Gastroesophageal sphincter (tissue), 4 donors: ENCODE measurements around the gene L3MBTL1. TPM values are rescaled to one million over a fixed set of nuclear protein-coding genes. Genes with fewer than 3 reads are reported as not detected.

ENCODE experiments used
- ATAC-seq: fragments of 150-250 bp; one replicate; pipeline ENCODE4 v1.9.1; 2016; ENCODE audit warnings: mild to moderate bottlenecking, moderate library complexity
- H3K27ac ChIP-seq, 4 donors: fragments of 200-600 bp; sonication (generic) in 3 of 4; 1 replicate in 3 of 4; 2 replicates in 1 of 4; pipeline ENCODE4 v1.5.1; 2016 to 2019
- H3K27me3 ChIP-seq: fragments of 200-600 bp; sonication (generic); one replicate; pipeline ENCODE4 v1.5.1; 2019
- H3K36me3 ChIP-seq, 2 donors: fragments of 200-600 bp; sonication (generic); one replicate each; pipeline ENCODE4 v1.5.1; 2019; ENCODE audit warnings: control low read depth in 1 of 2
- H3K4me1 ChIP-seq, 3 donors: fragments of 200-600 bp; sonication (generic); 1 replicate in 2 of 3; 2 replicates in 1 of 3; pipeline ENCODE4 v1.5.1; 2016 to 2019; ENCODE audit warnings: control low read depth in 2 of 3
- H3K4me3 ChIP-seq, 2 donors: fragments of 200-600 bp; sonication (generic); one replicate each; pipeline ENCODE4 v1.5.1; 2019; ENCODE audit warnings: mild to moderate bottlenecking in 1 of 2, moderate library complexity in 1 of 2
- H3K9me3 ChIP-seq, 3 donors: fragments of 200-600 bp; sonication (generic); one replicate each; pipeline ENCODE4 v1.5.1; 2017 to 2019; ENCODE audit warnings: control low read depth in 2 of 3
- EP300 ChIP-seq: sonication (generic); formaldehyde crosslinking; IDR thresholded peaks from one replicate; pipeline ENCODE4 v1.6.1; 2017; ENCODE audit warnings: antibody characterized with exemption, mild to moderate bottlenecking
- POLR2A ChIP-seq, 2 donors: fragments of 450-650 bp; IDR thresholded peaks; one replicate each; pipeline ENCODE4 v1.6.1; 2017; ENCODE audit warnings: antibody characterized with exemption in 2 of 2, mild to moderate bottlenecking in 2 of 2, moderate library complexity in 1 of 2
- POLR2AphosphoS5 ChIP-seq: sonication (generic); formaldehyde crosslinking; IDR thresholded peaks from one replicate; pipeline ENCODE4 v1.6.1; 2017; ENCODE audit warnings: antibody characterized with exemption
- WGBS, 2 donors: methylation state at CpG; one replicate each; pipeline ENCODE4 v1.1.5; 2018; ENCODE audit warnings: low coverage in 1 of 2; 5-methylcytosine and 5-hydroxymethylcytosine counted together
- total RNA-seq, 4 donors: library from RNA; depleted of rRNA; stranded (reverse); fragments of >200 nt; gene quantifications; one replicate each; pipeline ENCODE4 v1.1.0, GENCODE V29; 2016
- TF ChIP-seq, protein P1 (sequence below), 4 experiments: fragments of 200-600 bp in 2 of 4; fragments of 450-650 bp in 2 of 4; sonication (generic) in 1 of 4; IDR thresholded peaks; one replicate each; pipeline ENCODE4 v1.5.1; 2017 to 2019; ENCODE audit warnings: antibody characterized with exemption in 4 of 4, mild to moderate bottlenecking in 2 of 4, moderate library complexity in 2 of 4

L3MBTL1 gene
- total RNA-seq, 4 donors from 2014 or later = 7.5 to 34.7 (median 15.7) TPM

DNA sequence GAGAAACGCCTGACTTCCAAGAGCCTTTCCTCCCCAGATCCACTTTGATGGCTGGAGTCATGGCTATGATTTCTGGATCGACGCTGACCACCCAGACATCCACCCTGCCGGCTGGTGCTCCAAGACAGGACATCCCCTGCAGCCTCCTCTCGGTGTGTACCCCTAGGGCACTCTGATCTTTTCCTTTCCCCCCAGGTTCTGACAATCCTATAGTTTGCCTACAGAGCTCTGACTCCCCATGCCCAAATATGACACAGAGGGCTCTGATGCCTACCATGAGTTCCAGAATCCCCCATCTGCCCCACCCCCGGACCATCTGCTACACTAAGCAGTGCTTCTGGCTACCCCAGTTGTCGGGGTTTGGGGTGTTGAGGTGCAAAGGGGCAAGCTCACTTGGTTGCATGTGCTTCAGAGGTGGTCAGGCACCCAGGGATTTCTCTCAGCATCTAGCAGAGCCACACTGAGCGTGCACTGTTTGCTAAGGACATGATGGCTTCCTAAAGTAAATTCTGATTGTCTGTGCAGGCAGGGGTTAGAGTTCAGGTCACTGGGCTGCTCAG is 27.4 kb downstream of the L3MBTL1 start:
- Histone ChIP-seq H3K4me3 (no peak overlapping the region), H3K4me1 (no peaks in the 10 kb centered on the region), H3K27me3 (no peaks in the 10 kb centered on the region), H3K27ac (no peak overlapping the region), H3K36me3 (peaks cover 0 to 58% of the 10 kb centered on the region in 2 donors), H3K9me3 (no peaks in the 10 kb centered on the region)
- no peak for ATAC-seq
- TF ChIP-seq POLR2A (IDR thresholded peaks at IDR 0.05) = no peak
- no peak for TF ChIP-seq POLR2AphosphoS5
- TF ChIP-seq, protein P1, sequence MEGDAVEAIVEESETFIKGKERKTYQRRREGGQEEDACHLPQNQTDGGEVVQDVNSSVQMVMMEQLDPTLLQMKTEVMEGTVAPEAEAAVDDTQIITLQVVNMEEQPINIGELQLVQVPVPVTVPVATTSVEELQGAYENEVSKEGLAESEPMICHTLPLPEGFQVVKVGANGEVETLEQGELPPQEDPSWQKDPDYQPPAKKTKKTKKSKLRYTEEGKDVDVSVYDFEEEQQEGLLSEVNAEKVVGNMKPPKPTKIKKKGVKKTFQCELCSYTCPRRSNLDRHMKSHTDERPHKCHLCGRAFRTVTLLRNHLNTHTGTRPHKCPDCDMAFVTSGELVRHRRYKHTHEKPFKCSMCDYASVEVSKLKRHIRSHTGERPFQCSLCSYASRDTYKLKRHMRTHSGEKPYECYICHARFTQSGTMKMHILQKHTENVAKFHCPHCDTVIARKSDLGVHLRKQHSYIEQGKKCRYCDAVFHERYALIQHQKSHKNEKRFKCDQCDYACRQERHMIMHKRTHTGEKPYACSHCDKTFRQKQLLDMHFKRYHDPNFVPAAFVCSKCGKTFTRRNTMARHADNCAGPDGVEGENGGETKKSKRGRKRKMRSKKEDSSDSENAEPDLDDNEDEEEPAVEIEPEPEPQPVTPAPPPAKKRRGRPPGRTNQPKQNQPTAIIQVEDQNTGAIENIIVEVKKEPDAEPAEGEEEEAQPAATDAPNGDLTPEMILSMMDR (IDR thresholded peaks at IDR 0.05) = no peak
- TF ChIP-seq EP300 = no peak
- WGBS, 2 donors = 91% methylated on average over 4 of the region's 8 CpGs; no CpG with 5 or more reads in 1 of the 2 donors

GRCh38 chr20:43535370-43536004 is 28.0 kb downstream of the L3MBTL1 start:
- Histone ChIP-seq H3K27ac (no peak overlapping the region), H3K9me3 (no peaks in the 10 kb centered on the region), H3K36me3 (peaks cover 0 to 58% of the 10 kb centered on the region in 2 donors), H3K4me3 (no peak overlapping the region), H3K4me1 (no peaks in the 10 kb centered on the region), H3K27me3 (no peaks in the 10 kb centered on the region)
- no peak for TF ChIP-seq POLR2A (IDR thresholded peaks at IDR 0.05)
- TF ChIP-seq, protein P1 (IDR thresholded peaks at IDR 0.05) = no peak
- TF ChIP-seq EP300 = no peak
- TF ChIP-seq POLR2AphosphoS5 = no peak
- ATAC-seq = no peak
- WGBS, 2 donors = 33% methylated on average over 1 of the region's 7 CpGs; no CpG with 5 or more reads in 1 of the 2 donors

DNA sequence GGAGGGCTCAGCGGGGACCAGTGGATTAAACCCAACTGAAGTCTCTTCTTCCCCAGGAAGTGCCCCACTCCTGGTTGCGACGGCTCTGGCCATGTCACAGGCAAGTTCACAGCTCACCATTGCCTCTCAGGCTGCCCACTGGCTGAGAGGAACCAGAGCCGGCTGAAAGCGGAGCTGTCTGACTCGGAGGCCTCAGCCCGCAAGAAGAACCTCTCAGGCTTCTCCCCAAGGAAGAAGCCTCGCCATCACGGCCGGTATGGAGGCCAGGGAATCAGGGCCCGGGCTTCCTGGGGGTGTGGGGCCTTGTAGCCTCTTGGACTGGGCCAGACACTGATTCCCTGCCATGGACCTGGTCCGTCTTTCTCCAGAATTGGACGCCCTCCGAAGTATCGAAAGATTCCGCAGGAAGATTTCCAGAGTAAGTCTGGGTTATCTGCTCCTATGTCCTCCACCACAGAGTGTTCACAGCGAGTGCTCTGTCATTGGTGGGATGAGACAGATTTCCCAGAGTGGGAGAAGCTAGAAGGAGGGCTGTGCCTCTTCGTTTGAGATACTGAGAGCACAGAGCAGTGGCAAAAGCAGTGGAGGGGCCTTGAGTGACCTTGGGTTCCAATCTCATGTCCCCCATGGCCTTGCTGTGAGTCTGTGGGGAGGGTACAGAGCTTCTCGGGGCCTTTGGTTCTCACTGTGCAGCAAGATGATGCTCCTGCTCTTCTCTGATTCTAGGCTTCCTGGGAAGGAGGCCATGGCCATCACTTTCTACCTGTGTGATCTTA is 28.7 kb downstream of the L3MBTL1 start:
- no peak overlapping the region for H3K27ac ChIP-seq
- ATAC-seq = no peak
- H3K4me1 ChIP-seq = no peaks in the 10 kb centered on the region

GRCh38 chr20:43536817-43537440 is 29.4 kb downstream of the L3MBTL1 start:
- TF ChIP-seq POLR2AphosphoS5 = no peak
- TF ChIP-seq EP300 = no peak
- Histone ChIP-seq H3K36me3 (peaks cover 0 to 67% of the 10 kb centered on the region in 2 donors), H3K27ac (no peak overlapping the region), H3K4me1 (no peaks in the 10 kb centered on the region), H3K9me3 (no peaks in the 10 kb centered on the region), H3K4me3 (no peak overlapping the region), H3K27me3 (no peaks in the 10 kb centered on the region)
- no peak for ATAC-seq
- WGBS, 2 donors = 69 to 75% methylated on average over 2 of the region's 2 CpGs

More for the DNA sequence above, 28.7 kb downstream of the L3MBTL1 start:
- no peak overlapping the region for H3K4me3 ChIP-seq
- 100% methylated on average over 1 of the region's 19 CpGs for WGBS, 2 donors
- no peaks in the 10 kb centered on the region for H3K9me3 ChIP-seq
- peaks cover 0 to 64% of the 10 kb centered on the region in 2 donors for H3K36me3 ChIP-seq
- H3K27me3 ChIP-seq = no peaks in the 10 kb centered on the region
- TF ChIP-seq, protein P1 (IDR thresholded peaks at IDR 0.05) = no peak
- TF ChIP-seq POLR2A (IDR thresholded peaks at IDR 0.05) (no peak), EP300 (no peak), POLR2AphosphoS5 (no peak)
